ENCODE data around the gene ZNF91.
A peak's percentile ranks its signal among the peaks of the same experiment; 100 is the strongest.
"Not testable (repeated sequence)": the region's sequence is repeated elsewhere in the genome, so short reads cannot be mapped to it uniquely, and the experiment has no call there.

Gene ZNF91

GRCh38 chr19:23402388-23402787 lies 7.1 kb upstream of the ZNF91 start:
- DNase-seq (ENCODE audit: low read depth), result no peak
- TF ChIP-seq CTCF (conservative IDR thresholded peaks at IDR 0.05; ENCODE audit: control insufficient read depth, insufficient read depth, low read depth, low read length), result no peak
- no peak overlapping the region for H3K4me3 ChIP-seq (ENCODE audit: control insufficient read depth, low read depth, low read length)

GRCh38 chr19:23401086-23401610 lies 5.9 kb upstream of the ZNF91 start:
- no peak for DNase-seq (ENCODE audit: low read depth)
- H3K4me3 ChIP-seq (ENCODE audit: control insufficient read depth, low read depth, low read length), result no peak overlapping the region
- no peak for TF ChIP-seq CTCF (conservative IDR thresholded peaks at IDR 0.05; ENCODE audit: control insufficient read depth, insufficient read depth, low read depth, low read length)

- H3K4me3 ChIP-seq (ENCODE audit: control insufficient read depth, low read depth, low read length), result no peak overlapping the region
- TF ChIP-seq CTCF (conservative IDR thresholded peaks at IDR 0.05; ENCODE audit: control insufficient read depth, insufficient read depth, low read depth, low read length), result no peak
- no peak for DNase-seq (ENCODE audit: low read depth)
These were observed 4.2 kb upstream of the ZNF91 start for GRCh38 chr19:23399443-23399842.

- not testable (repeated sequence) for H3K4me3 ChIP-seq (ENCODE audit: control insufficient read depth, low read depth, low read length); DNase-seq (ENCODE audit: low read depth)
These were observed 449 bp upstream of the ZNF91 start for GRCh38 chr19:23395722-23396117.

GRCh38 chr19:23394511-23394910 lies 760 bp downstream of the ZNF91 start:
- TF ChIP-seq CTCF (conservative IDR thresholded peaks at IDR 0.05; ENCODE audit: control insufficient read depth, insufficient read depth, low read depth, low read length), result no peak
- peak overlapping the region; percentile 95 for H3K4me3 ChIP-seq (ENCODE audit: control insufficient read depth, low read depth, low read length)
- DNase-seq (ENCODE audit: low read depth), result peak; percentile 43

- no peak for DNase-seq (ENCODE audit: low read depth)
- no peak for TF ChIP-seq CTCF (conservative IDR thresholded peaks at IDR 0.05; ENCODE audit: control insufficient read depth, insufficient read depth, low read depth, low read length)
- H3K4me3 ChIP-seq (ENCODE audit: control insufficient read depth, low read depth, low read length), result no peak overlapping the region
These were observed 2.1 kb downstream of the ZNF91 start for GRCh38 chr19:23393121-23393520.

GRCh38 chr19:23391236-23391635 lies 4.0 kb downstream of the ZNF91 start:
- no peak for DNase-seq (ENCODE audit: low read depth)
- TF ChIP-seq CTCF (conservative IDR thresholded peaks at IDR 0.05; ENCODE audit: control insufficient read depth, insufficient read depth, low read depth, low read length), result no peak
- H3K4me3 ChIP-seq (ENCODE audit: control insufficient read depth, low read depth, low read length), result no peak overlapping the region

Measured in fibroblast of mammary gland (primary cell).